Body of pancreas (tissue), 4 donors: ENCODE measurements around the gene MEGF10.

ENCODE experiments used
- POLR2A ChIP-seq, 3 donors: fragments of 450-650 bp; IDR thresholded peaks; one replicate each; pipeline ENCODE4 v1.6.1; 2016; ENCODE audit warnings: antibody characterized with exemption in 3 of 3, mild to moderate bottlenecking in 2 of 3
- TF ChIP-seq, protein P1 (sequence below), 7 experiments: fragments of 450-650 bp in 4 of 7; fragments of 200-600 bp in 3 of 7; sonication (generic) in 3 of 7; IDR thresholded peaks; one replicate each; pipeline ENCODE4 v1.5.1; 2016 to 2019; ENCODE audit warnings: antibody characterized with exemption in 7 of 7

DNA sequence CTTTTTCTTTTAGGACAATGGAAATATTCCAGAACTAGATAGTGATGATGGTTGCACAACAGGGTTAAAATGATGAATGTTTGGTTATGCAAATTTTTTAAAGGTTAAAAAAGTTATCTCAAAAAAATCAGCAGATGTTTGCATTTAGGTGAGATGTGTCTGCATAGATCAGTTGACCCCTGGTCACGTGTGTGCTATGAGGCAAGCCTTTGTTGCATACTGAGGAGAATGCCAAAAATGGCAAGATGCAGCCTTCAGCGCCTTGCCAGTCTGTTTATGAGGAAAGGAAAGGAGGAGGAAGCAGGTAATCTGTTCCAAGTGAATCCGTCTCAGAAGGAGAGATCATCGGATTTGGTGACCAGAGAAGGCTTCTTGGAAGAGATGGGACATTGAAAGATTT, 11.9 kb downstream of the MEGF10 start:
- TF ChIP-seq, protein P1, sequence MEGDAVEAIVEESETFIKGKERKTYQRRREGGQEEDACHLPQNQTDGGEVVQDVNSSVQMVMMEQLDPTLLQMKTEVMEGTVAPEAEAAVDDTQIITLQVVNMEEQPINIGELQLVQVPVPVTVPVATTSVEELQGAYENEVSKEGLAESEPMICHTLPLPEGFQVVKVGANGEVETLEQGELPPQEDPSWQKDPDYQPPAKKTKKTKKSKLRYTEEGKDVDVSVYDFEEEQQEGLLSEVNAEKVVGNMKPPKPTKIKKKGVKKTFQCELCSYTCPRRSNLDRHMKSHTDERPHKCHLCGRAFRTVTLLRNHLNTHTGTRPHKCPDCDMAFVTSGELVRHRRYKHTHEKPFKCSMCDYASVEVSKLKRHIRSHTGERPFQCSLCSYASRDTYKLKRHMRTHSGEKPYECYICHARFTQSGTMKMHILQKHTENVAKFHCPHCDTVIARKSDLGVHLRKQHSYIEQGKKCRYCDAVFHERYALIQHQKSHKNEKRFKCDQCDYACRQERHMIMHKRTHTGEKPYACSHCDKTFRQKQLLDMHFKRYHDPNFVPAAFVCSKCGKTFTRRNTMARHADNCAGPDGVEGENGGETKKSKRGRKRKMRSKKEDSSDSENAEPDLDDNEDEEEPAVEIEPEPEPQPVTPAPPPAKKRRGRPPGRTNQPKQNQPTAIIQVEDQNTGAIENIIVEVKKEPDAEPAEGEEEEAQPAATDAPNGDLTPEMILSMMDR (IDR thresholded peaks at IDR 0.05) = no peak
- no peak for TF ChIP-seq POLR2A (IDR thresholded peaks at IDR 0.05)
